WTC11 (cell line): Measurements from ENCODE around the gene STRN3. TPM values are rescaled to one million over a fixed set of nuclear protein-coding genes. Genes with fewer than 3 reads are reported as not detected.

Experiments used
- ATAC-seq: fragments of 200-7000 bp; cut with Tn5 transposase; 2 replicates; pipeline ENCODE4 v1.10.0; 2021; ENCODE audit warnings: mild to moderate bottlenecking, moderate library complexity
- CTCF ChIA-PET: fragments of 300-600 bp; sonication (Branson Sonifier 250); formaldehyde crosslinking; loops from one replicate; lab custom pipeline; 2021; ENCODE audit warnings: antibody characterized with exemption; lab: Charles Lee
- POLR2A ChIA-PET: fragments of 350-600 bp; sonication (Branson Sonifier 250); formaldehyde crosslinking; loops from one replicate; lab custom pipeline; 2021; ENCODE audit warnings: antibody characterized with exemption; lab: Charles Lee
- DNase-seq: peaks from one replicate; pipeline ENCODE4 v3.0.0; 2021; ENCODE audit warnings: low spot score
- H3K27ac Mint-ChIP-seq: 2 replicates; pipeline ENCODE4 v1.8.0; 2021; ENCODE audit warnings: mixed read lengths
- H3K27me3 Mint-ChIP-seq: 2 replicates; pipeline ENCODE4 v1.8.0; 2021; ENCODE audit warnings: low read depth, mild to moderate bottlenecking, moderate library complexity, mixed read lengths
- H3K36me3 Mint-ChIP-seq: 2 replicates; pipeline ENCODE4 v1.8.0; 2021; ENCODE audit warnings: mixed read lengths
- H3K4me1 Mint-ChIP-seq: 2 replicates; pipeline ENCODE4 v1.8.0; 2022; ENCODE audit warnings: mixed read lengths
- H3K4me3 Mint-ChIP-seq: 2 replicates; pipeline ENCODE4 v1.8.0; 2021; ENCODE audit warnings: mild to moderate bottlenecking, moderate library complexity, mixed read lengths
- H3K9me3 Mint-ChIP-seq: 2 replicates; pipeline ENCODE4 v1.8.0; 2021; ENCODE audit warnings: mixed read lengths
- ARID4B ChIP-seq: sonication (generic); formaldehyde crosslinking; IDR thresholded peaks from 2 replicates; pipeline ENCODE4 v1.8.0; 2023; ENCODE audit warnings: missing genetic modification reagents, mild to moderate bottlenecking, borderline replicate concordance
- ATF2 ChIP-seq: sonication (generic); formaldehyde crosslinking; IDR thresholded peaks from 2 replicates; pipeline ENCODE4 v1.8.1; 2022; ENCODE audit warnings: low read depth, missing genetic modification reagents, borderline replicate concordance
- ATF3 ChIP-seq: sonication (generic); formaldehyde crosslinking; conservative IDR thresholded peaks from 2 replicates; pipeline ENCODE4 v1.8.1; 2022; ENCODE audit warnings: mild to moderate bottlenecking, missing genetic modification reagents
- CDX4 ChIP-seq: fragments of 250-450 bp; sonication (Bioruptor Pico); IDR thresholded peaks from 2 replicates; pipeline ENCODE4 v1.9.0; 2021; ENCODE audit warnings: moderate library complexity, mild to moderate bottlenecking, inconsistent platforms, borderline replicate concordance
- CTCF ChIP-seq: fragments of 200-600 bp; IDR thresholded peaks from 2 replicates; pipeline ENCODE4 v1.8.0; 2022; ENCODE audit warnings: antibody characterized with exemption
- ELF4 ChIP-seq: sonication (generic); formaldehyde crosslinking; IDR thresholded peaks from 2 replicates; pipeline ENCODE4 v1.8.1; 2022; ENCODE audit warnings: low read depth, mild to moderate bottlenecking, moderate library complexity, missing genetic modification reagents
- EMX1 ChIP-seq: fragments of 250-450 bp; sonication (Bioruptor Pico); IDR thresholded peaks from 2 replicates; pipeline ENCODE4 v1.8.0; 2021; ENCODE audit warnings: mild to moderate bottlenecking
- ERG ChIP-seq: fragments of 250-450 bp; sonication (Bioruptor Pico); IDR thresholded peaks from 2 replicates; pipeline ENCODE4 v1.8.0; 2021; ENCODE audit warnings: mild to moderate bottlenecking
- ESRRA ChIP-seq: sonication (generic); formaldehyde crosslinking; IDR thresholded peaks from 2 replicates; pipeline ENCODE4 v1.8.1; 2022; ENCODE audit warnings: mild to moderate bottlenecking, missing genetic modification reagents, borderline replicate concordance
- JUN ChIP-seq: sonication (generic); formaldehyde crosslinking; IDR thresholded peaks from 2 replicates; pipeline ENCODE4 v1.8.0; 2023; ENCODE audit warnings: mild to moderate bottlenecking, missing genetic modification reagents
- KAT7 ChIP-seq: sonication (generic); formaldehyde crosslinking; IDR thresholded peaks from 2 replicates; pipeline ENCODE4 v1.8.1; 2023; ENCODE audit warnings: missing genetic modification reagents, mild to moderate bottlenecking, borderline replicate concordance
- MAX ChIP-seq: sonication (generic); formaldehyde crosslinking; IDR thresholded peaks from 2 replicates; pipeline ENCODE4 v1.8.0; 2022; ENCODE audit warnings: mild to moderate bottlenecking, missing genetic modification reagents
- MXD4 ChIP-seq: fragments of 250-450 bp; sonication (Bioruptor Pico); IDR thresholded peaks from 2 replicates; pipeline ENCODE4 v1.8.0; 2021; ENCODE audit warnings: mild to moderate bottlenecking, moderate library complexity, borderline replicate concordance
- NFYB ChIP-seq: sonication (generic); formaldehyde crosslinking; conservative IDR thresholded peaks from 2 replicates; pipeline ENCODE4 v1.8.0; 2022; ENCODE audit warnings: low read depth, missing genetic modification reagents
- NR1H2 ChIP-seq: sonication (generic); formaldehyde crosslinking; IDR thresholded peaks from 2 replicates; pipeline ENCODE4 v1.9.0; 2021; ENCODE audit warnings: mild to moderate bottlenecking, moderate library complexity, missing genetic modification reagents
- OVOL2 ChIP-seq: fragments of 250-450 bp; sonication (Bioruptor Pico); IDR thresholded peaks from 2 replicates; pipeline ENCODE4 v1.9.0; 2021; ENCODE audit warnings: mild to moderate bottlenecking, borderline replicate concordance
- TCF7 ChIP-seq: sonication (generic); formaldehyde crosslinking; IDR thresholded peaks from 2 replicates; pipeline ENCODE4 v1.8.0; 2022; ENCODE audit warnings: mild to moderate bottlenecking, low read depth, missing genetic modification reagents, moderate library complexity
- ZBTB43 ChIP-seq: sonication (generic); formaldehyde crosslinking; IDR thresholded peaks from 2 replicates; pipeline ENCODE4 v1.8.1; 2023; ENCODE audit warnings: mild to moderate bottlenecking, missing genetic modification reagents
- ZNF281 ChIP-seq: sonication (generic); formaldehyde crosslinking; IDR thresholded peaks from 2 replicates; pipeline ENCODE4 v1.8.0; 2023; ENCODE audit warnings: mild to moderate bottlenecking, missing genetic modification reagents
- ZSCAN18 ChIP-seq: fragments of 250-450 bp; sonication (Bioruptor Pico); IDR thresholded peaks from 2 replicates; pipeline ENCODE4 v2.1.2; 2022; ENCODE audit warnings: mild to moderate bottlenecking, moderate library complexity
- total RNA-seq: library from RNA; stranded (reverse); gene quantifications from 3 replicates; pipeline ENCODE4 v1.2.3, GENCODE V29; 2021

The STRN3 gene
- total RNA-seq, 1 experiment from 2014 or later = 37.1 TPM

GRCh38 chr14:30868736-30869135 lies 157.4 kb downstream of the STRN3 start:
- peaks cover 33% of the 10 kb centered on the region for H3K4me1 Mint-ChIP-seq
- no peak for DNase-seq
- H3K27ac Mint-ChIP-seq = no peak overlapping the region
- no peaks in the 10 kb centered on the region for H3K36me3 Mint-ChIP-seq
- no peaks in the 10 kb centered on the region for H3K9me3 Mint-ChIP-seq
- H3K27me3 Mint-ChIP-seq = peaks cover 15% of the 10 kb centered on the region
- TF ChIP-seq CDX4 (CRISPR knock-in tag) (no peak), OVOL2 (CRISPR knock-in tag) (no peak), NFYB (no peak), ZSCAN18 (no peak), KAT7 (CRISPR knock-in tag) (no peak), MXD4 (CRISPR knock-in tag) (no peak), ELF4 (no peak), JUN (CRISPR knock-in tag) (no peak), ATF3 (no peak), ERG (CRISPR knock-in tag) (no peak), TCF7 (no peak), ESRRA (CRISPR knock-in tag) (no peak), CTCF (no peak)
- ChIA-PET POLR2A (no interaction called here), CTCF (no interaction called here)
- ATAC-seq = no peak
- no peak overlapping the region for H3K4me3 Mint-ChIP-seq

- DNase-seq = no peak
- peaks cover under 1% of the 10 kb centered on the region; the same call in 1 of the 2 replicates for H3K4me1 Mint-ChIP-seq
- ChIA-PET CTCF (no interaction called here), POLR2A (no interaction called here)
- H3K36me3 Mint-ChIP-seq = no peaks in the 10 kb centered on the region
- no peaks in the 10 kb centered on the region for H3K9me3 Mint-ChIP-seq
- ATAC-seq = no peak
- H3K27ac Mint-ChIP-seq = no peak overlapping the region
- H3K27me3 Mint-ChIP-seq = no peaks in the 10 kb centered on the region
- H3K4me3 Mint-ChIP-seq = no peak overlapping the region
- TF ChIP-seq MAX (no peak), ATF2 (CRISPR knock-in tag) (no peak), ZBTB43 (CRISPR knock-in tag) (no peak), ZNF281 (CRISPR knock-in tag) (no peak), ARID4B (CRISPR knock-in tag) (no peak), EMX1 (CRISPR knock-in tag) (no peak), NR1H2 (CRISPR knock-in tag) (no peak)
These were observed 161.2 kb downstream of the STRN3 start for GRCh38 chr14:30864934-30865333.
